HepG2 (cell line): ENCODE results near the gene POU2F2. TPM values are rescaled to one million over a fixed set of nuclear protein-coding genes. Genes with fewer than 3 reads are reported as not detected.
A peak's percentile ranks its signal among the peaks of the same experiment; 100 is the strongest.

Experiments used
- DR1 ChIP-seq: sonication (generic); formaldehyde crosslinking; IDR thresholded peaks from 2 replicates; pipeline ENCODE4 v1.8.0; 2021; ENCODE audit warnings: mild to moderate bottlenecking, missing genetic modification reagents, inconsistent platforms
- MAFF ChIP-seq: IDR thresholded peaks from 2 replicates; pipeline ENCODE4 v1.6.1; 2011; ENCODE audit warnings: low read depth, low read length, improper control_type of control experiment
- MAFK ChIP-seq, 2 experiments: IDR thresholded peaks in 1 of 2; conservative IDR thresholded peaks in 1 of 2; 2 replicates each; pipeline ENCODE4 v1.6.1; 2011; ENCODE audit warnings: improper control_type of control experiment in 2 of 2, low read length in 2 of 2
- MATR3 ChIP-seq: sonication (generic); formaldehyde crosslinking; IDR thresholded peaks from 2 replicates; pipeline ENCODE4 v1.4.0; 2020; ENCODE audit warnings: missing genetic modification reagents
- PBX3 ChIP-seq: sonication (generic); formaldehyde crosslinking; IDR thresholded peaks from 2 replicates; pipeline ENCODE4 v1.8.1; 2023; ENCODE audit warnings: missing genetic modification reagents, inconsistent platforms, borderline replicate concordance
- PCBP1 ChIP-seq: fragments of 200-400 bp; formaldehyde crosslinking; IDR thresholded peaks from 2 replicates; pipeline ENCODE4 v1.6.1; 2017; ENCODE audit warnings: mild to moderate bottlenecking, low read depth, low read length, borderline replicate concordance
- PHF5A ChIP-seq: IDR thresholded peaks from one replicate; pipeline ENCODE4 v1.6.1; 2018; ENCODE audit warnings: low read depth, missing genetic modification reagents; ENCODE audit not compliant: unreplicated experiment
- POLR2G ChIP-seq: fragments of 200-400 bp; formaldehyde crosslinking; IDR thresholded peaks from 2 replicates; pipeline ENCODE4 v1.6.1; 2018; ENCODE audit warnings: mild to moderate bottlenecking, low read depth, low read length, moderate library complexity
- PPARG ChIP-seq: conservative IDR thresholded peaks from 2 replicates; pipeline ENCODE4 v1.6.1; 2016; ENCODE audit warnings: missing biosample characterization, missing genetic modification reagents
- RBM39 ChIP-seq: fragments of 200-400 bp; formaldehyde crosslinking; IDR thresholded peaks from one replicate; pipeline ENCODE4 v1.6.1; 2018; ENCODE audit warnings: antibody characterized with exemption, mild to moderate bottlenecking, low read depth, low read length; ENCODE audit not compliant: poor library complexity, severe bottlenecking
- SOX6 ChIP-seq, 2 experiments: fragments of 450-650 bp in 1 of 2; sonication (generic) in 1 of 2; formaldehyde crosslinking in 1 of 2; IDR thresholded peaks; 2 replicates each; pipeline versions ENCODE4 v1.4.0 to v1.6.1; 2017 to 2020; ENCODE audit warnings: antibody characterized with exemption in 1 of 2, mild to moderate bottlenecking in 1 of 2, missing genetic modification reagents in 1 of 2
- TBP ChIP-seq: sonication (generic); formaldehyde crosslinking; IDR thresholded peaks from 2 replicates; pipeline ENCODE4 v1.5.0; 2020; ENCODE audit warnings: missing genetic modification reagents
- THYN1 ChIP-seq: sonication (generic); formaldehyde crosslinking; IDR thresholded peaks from 2 replicates; pipeline ENCODE4 v1.8.1; 2023; ENCODE audit warnings: low read depth, mild to moderate bottlenecking, moderate library complexity, missing genetic modification reagents, borderline replicate concordance
- ZBTB26 ChIP-seq: IDR thresholded peaks from 2 replicates; pipeline ENCODE4 v1.6.1; 2016; ENCODE audit warnings: missing compliant biosample characterization, missing genetic modification reagents, borderline replicate concordance
- ZKSCAN5 ChIP-seq: sonication (generic); formaldehyde crosslinking; IDR thresholded peaks from 2 replicates; pipeline ENCODE4 v1.5.1; 2020; ENCODE audit warnings: mild to moderate bottlenecking, missing genetic modification reagents
- ZNF205 ChIP-seq: IDR thresholded peaks from 2 replicates; pipeline ENCODE4 v1.6.1; 2018; ENCODE audit warnings: missing biosample characterization, missing genetic modification reagents
- ZNF691 ChIP-seq: sonication (generic); formaldehyde crosslinking; IDR thresholded peaks from 2 replicates; pipeline ENCODE4 v1.4.0; 2020; ENCODE audit warnings: missing genetic modification reagents, low read depth, mild to moderate bottlenecking, borderline replicate concordance
- ZNF839 ChIP-seq: sonication (generic); formaldehyde crosslinking; IDR thresholded peaks from 2 replicates; pipeline ENCODE4 v1.4.0; 2020; ENCODE audit warnings: missing genetic modification reagents, mild to moderate bottlenecking, borderline replicate concordance
- ZSCAN22 ChIP-seq: sonication (generic); formaldehyde crosslinking; IDR thresholded peaks from 2 replicates; pipeline ENCODE4 v1.4.0; 2020; ENCODE audit warnings: mild to moderate bottlenecking, missing genetic modification reagents
- polyA plus RNA-seq, 8 experiments: library from polyadenylated mRNA; depleted of rRNA in 3 of 8; stranded (reverse) in 7 of 8; unstranded in 1 of 8; fragments of >200 nt; fragmentation: Illumina TruSeq in 4 of 8; extraction: Trizol in 4 of 8; gene quantifications; 2 replicates each; pipeline versions ENCODE4 v1.2.1 to v1.2.3, GENCODE V29; 2011 to 2016; ENCODE audit warnings: low read depth in 4 of 8, missing spikeins in 1 of 8, mixed read lengths in 1 of 8; ENCODE audit not compliant: insufficient read depth in 1 of 8
- total RNA-seq, 5 experiments: library from RNA; depleted of rRNA; stranded (reverse); fragments of >200 nt; fragmentation: Illumina TruSeq; extraction: Trizol; gene quantifications; 2 replicates each; pipeline ENCODE4 v1.2.3, GENCODE V29; 2016; ENCODE audit warnings: low read depth in 1 of 5
- TF ChIP-seq, protein P1 (sequence below): sonication (generic); formaldehyde crosslinking; IDR thresholded peaks from 2 replicates; pipeline ENCODE4 v1.5.1; 2020; ENCODE audit warnings: missing genetic modification reagents, mild to moderate bottlenecking, borderline replicate concordance
- TF ChIP-seq, protein P2 (sequence below): sonication (generic); formaldehyde crosslinking; IDR thresholded peaks from 2 replicates; pipeline ENCODE4 v1.4.0; 2020; ENCODE audit warnings: missing genetic modification reagents
- TF ChIP-seq, protein P3 (sequence below): sonication (generic); formaldehyde crosslinking; IDR thresholded peaks from 2 replicates; pipeline ENCODE4 v1.8.0; 2022; ENCODE audit warnings: mild to moderate bottlenecking, missing genetic modification reagents, moderate library complexity

Gene POU2F2
- total and polyA plus RNA-seq, 2 of the 13 experiments (the other 11 are each of a cell fraction or from before 2014, with no cell fraction given), result 0.09 to 0.17 TPM

- TF ChIP-seq TBP (CRISPR knock-in tag) (no peak), RBM39 (no peak), ZNF691 (no peak), ZSCAN22 (no peak), ZKSCAN5 (no peak), ZBTB26 (CRISPR knock-in tag) (peak; percentile 69; the same call in 1 of the 2 replicates), MAFK (conservative IDR thresholded peaks at IDR 0.05 in 1 of 2, IDR thresholded peaks at IDR 0.05 in 1 of 2; ENCODE audit: low read length in 2 of 2) (no peak), PPARG (CRISPR knock-in tag) (0 out of 2 replicates have a peak, but pooled peaks have one; percentile 18), ZNF205 (CRISPR knock-in tag) (0 out of 2 replicates have a peak, but pooled peaks have one; percentile 42), SOX6 (IDR thresholded peaks at IDR 0.05) (no peak), SOX6 (CRISPR knock-in tag; IDR thresholded peaks at IDR 0.05) (no peak), MATR3 (CRISPR knock-in tag) (no peak), DR1 (no peak), ZNF839 (CRISPR knock-in tag) (no peak), THYN1 (CRISPR knock-in tag) (no peak), PBX3 (CRISPR knock-in tag) (no peak), MAFF (no peak), PHF5A (CRISPR knock-in tag) (no peak), POLR2G (no peak), PCBP1 (0 out of 2 replicates have a peak, but pooled peaks have one; percentile 26)
- TF ChIP-seq, protein P1, sequence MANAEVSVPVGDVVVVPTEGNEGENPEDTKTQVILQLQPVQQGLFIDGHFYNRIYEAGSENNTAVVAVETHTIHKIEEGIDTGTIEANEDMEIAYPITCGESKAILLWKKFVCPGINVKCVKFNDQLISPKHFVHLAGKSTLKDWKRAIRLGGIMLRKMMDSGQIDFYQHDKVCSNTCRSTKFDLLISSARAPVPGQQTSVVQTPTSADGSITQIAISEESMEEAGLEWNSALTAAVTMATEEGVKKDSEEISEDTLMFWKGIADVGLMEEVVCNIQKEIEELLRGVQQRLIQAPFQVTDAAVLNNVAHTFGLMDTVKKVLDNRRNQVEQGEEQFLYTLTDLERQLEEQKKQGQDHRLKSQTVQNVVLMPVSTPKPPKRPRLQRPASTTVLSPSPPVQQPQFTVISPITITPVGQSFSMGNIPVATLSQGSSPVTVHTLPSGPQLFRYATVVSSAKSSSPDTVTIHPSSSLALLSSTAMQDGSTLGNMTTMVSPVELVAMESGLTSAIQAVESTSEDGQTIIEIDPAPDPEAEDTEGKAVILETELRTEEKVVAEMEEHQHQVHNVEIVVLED, result no peak
- TF ChIP-seq, protein P2, sequence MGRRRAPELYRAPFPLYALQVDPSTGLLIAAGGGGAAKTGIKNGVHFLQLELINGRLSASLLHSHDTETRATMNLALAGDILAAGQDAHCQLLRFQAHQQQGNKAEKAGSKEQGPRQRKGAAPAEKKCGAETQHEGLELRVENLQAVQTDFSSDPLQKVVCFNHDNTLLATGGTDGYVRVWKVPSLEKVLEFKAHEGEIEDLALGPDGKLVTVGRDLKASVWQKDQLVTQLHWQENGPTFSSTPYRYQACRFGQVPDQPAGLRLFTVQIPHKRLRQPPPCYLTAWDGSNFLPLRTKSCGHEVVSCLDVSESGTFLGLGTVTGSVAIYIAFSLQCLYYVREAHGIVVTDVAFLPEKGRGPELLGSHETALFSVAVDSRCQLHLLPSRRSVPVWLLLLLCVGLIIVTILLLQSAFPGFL (CRISPR knock-in tag), result no peak
- TF ChIP-seq, protein P3, sequence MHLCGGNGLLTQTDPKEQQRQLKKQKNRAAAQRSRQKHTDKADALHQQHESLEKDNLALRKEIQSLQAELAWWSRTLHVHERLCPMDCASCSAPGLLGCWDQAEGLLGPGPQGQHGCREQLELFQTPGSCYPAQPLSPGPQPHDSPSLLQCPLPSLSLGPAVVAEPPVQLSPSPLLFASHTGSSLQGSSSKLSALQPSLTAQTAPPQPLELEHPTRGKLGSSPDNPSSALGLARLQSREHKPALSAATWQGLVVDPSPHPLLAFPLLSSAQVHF (CRISPR knock-in tag), result no peak
Measured at GRCh38 chr19:42140125-42140754, 8.0 kb upstream of the POU2F2 start (continued).
